ENCODE results near the gene ZNF215. TPM values are rescaled to one million over a fixed set of nuclear protein-coding genes. Genes with fewer than 3 reads are reported as not detected.
A peak's percentile ranks its signal among the peaks of the same experiment; 100 is the strongest.
"Not testable (repeated sequence)": the region's sequence is repeated elsewhere in the genome, so short reads cannot be mapped to it uniquely, and the experiment has no call there.

The ZNF215 gene
- total RNA-seq, 1 experiment from 2014 or later = 1.4 TPM

DNA sequence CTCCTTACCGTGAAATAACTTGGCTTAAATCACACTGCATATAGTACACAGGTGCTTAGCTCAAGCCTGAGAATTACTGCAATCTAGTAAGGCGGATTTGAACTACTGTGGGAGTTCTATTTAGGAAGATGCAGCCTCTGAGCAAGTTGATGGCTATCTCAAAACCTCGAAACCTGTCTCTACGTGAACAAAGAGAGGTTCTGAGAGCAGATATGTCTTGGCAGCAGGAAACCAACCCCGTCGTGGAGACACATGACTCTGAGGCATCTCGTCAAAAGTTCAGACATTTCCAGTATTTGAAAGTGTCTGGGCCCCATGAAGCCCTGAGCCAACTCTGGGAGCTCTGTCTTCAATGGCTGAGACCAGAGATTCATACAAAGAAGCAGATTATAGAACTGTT is 5.9 kb downstream of the ZNF215 start:
- no peak for DNase-seq (ENCODE audit: low read depth)

DNA sequence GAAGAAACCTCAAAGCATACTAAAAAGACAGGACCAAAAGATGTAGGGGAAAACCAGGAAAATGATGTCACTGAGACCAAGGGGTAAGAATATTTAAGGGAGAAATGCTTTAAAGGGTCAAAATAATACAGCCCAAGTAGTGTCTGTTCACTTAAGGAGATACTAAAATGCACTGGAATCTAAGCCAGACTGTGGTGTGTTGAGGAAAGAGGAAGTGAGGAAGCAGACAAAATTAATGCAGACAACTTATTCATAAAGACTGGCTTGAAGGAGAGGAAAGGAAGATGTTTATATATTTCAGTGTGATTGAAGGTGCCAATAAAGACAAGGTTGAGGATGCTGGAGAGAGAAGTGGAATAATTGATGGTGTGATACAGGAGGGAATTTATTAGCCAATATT is 15.7 kb downstream of the ZNF215 start:
- DNase-seq (ENCODE audit: low read depth) = no peak

DNA sequence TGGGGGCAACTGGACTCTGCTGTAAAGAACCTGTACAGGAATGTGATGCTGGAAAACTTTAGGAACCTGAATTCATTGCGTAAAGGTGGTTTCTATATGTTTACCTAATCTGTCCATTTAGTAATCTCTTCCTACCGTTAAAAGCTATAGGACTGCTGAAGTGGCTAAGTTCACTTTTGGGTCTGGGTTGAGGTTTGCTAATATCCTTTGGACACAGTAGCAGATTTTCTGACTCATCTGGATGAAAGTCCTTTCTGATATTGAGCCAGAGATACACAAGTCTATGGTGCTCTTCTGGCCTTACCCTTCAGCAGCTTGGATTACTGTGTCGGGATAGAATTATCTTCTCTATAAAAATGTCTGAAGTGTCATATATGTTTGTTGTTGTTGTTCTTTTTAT is 16.9 kb downstream of the ZNF215 start:
- DNase-seq (ENCODE audit: low read depth) = no peak

DNA sequence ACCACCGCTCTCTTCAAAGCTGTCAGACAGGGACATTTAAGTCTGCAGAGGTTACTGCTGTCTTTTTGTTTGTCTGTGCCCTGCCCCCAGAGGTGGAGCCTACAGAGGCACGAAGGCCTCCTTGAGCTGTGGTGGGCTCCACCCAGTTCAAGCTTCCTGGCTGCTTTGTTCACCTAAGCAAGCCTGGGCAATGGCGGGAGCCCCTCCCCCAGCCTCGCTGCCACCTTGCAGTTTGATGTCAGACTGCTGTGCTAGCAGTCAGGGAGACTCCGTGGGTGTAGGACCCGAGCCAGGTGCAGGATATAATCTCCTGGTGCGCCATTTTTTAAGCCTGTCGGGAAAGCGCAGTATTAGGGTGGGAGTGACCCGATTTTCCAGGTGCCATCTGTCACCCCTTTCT is 28.0 kb downstream of the ZNF215 start:
- not testable (repeated sequence) for DNase-seq (ENCODE audit: low read depth)

DNA sequence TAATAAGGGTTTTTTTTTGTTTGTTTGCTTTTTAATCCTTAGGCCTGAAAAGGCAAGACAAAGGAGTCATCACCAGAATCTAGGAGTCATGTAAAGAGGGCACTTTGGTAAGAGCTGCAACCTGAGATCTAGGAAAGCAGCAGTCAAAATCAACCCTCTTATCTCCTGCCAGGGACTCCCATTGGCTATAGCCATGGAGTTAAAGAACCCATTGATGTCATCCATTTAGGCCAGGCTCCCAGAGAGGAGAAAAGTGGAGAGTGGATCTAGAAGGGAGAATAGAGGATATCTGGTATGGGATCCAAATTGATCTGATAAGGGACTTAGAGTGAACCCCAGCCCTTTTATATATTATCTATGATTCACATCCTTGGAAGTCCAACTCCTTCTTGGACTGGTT is 35.9 kb downstream of the ZNF215 start:
- no peak for DNase-seq (ENCODE audit: low read depth)

DNA sequence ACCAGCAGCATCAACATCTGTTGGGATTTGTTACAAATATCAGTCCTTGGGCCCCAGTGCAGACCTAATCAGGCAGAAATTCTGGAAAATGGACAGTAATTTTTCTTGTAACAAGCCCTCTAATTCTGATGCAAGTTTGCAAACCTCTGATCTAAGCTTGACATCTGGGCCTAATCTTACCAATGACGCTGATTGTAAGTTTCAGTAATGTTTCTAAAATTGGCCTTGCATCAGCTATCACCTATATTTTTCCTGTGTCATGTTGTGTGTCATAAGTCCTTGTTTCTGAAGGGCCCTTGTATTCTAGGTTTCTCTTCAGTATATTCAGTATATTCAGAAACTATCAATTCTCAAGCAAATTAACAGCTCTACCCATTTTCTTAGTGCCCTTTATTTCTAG is 36.4 kb downstream of the ZNF215 start:
- no peak for DNase-seq (ENCODE audit: low read depth)

DNA sequence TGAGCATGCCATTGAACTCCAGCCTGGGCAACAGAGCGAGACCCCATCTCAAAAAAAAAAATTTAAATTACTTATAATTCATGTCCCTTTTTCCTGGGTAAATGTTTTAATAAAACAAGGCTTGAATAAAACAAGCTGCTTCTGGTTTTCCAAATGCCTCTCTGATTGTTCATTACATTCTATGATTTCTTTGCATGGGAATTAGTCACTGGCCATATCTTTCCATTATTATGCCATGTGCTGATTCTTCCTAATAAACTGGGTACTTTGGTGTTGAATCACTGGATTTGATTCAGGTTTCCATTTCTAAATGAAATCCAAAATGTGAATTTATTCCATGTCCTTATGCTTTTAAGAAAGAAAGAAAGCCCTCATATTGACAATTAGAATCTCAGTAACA is 42.6 kb downstream of the ZNF215 start:
- DNase-seq (ENCODE audit: low read depth) = peak; percentile 30

DNA sequence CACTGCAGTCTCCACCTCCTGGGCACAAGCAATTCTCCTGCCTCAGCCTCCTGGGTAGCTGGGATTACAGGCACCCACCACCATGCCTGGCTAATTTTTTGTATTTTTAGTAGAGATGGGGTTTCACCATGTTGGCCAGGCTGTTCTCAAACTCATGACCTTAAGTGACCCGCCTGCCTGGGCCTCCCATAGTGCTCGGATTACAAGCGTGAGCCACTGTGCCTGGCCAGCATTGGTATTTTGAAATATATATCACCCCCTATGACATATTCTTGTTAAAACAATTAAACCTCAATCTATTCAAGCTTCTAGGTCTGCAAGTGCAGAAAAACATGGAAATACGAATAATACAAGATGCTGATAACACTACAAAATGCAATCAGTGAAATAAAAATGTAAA is 43.6 kb downstream of the ZNF215 start:
- peak; percentile 42 for DNase-seq (ENCODE audit: low read depth)

DNA sequence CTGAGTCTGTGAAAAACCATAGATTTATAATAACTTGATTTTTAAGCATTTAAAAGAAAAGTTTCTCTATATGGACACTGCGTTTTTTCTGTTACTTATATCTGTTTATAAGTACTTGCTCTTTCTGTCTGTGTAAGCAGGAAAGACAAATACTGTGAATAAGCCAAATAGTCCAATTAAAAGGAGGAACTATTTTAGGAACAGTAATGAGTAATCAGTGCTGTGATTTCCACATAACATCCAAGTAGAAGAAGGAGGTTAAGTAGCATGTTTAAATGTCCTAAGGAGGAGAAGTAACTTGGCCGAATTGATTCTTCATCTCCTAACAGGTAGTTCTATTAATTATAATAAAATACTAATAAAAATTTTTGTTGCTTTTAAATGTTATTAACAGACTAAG is 53.1 kb downstream of the ZNF215 start:
- peak; percentile 12 for DNase-seq (ENCODE audit: low read depth)

DNA sequence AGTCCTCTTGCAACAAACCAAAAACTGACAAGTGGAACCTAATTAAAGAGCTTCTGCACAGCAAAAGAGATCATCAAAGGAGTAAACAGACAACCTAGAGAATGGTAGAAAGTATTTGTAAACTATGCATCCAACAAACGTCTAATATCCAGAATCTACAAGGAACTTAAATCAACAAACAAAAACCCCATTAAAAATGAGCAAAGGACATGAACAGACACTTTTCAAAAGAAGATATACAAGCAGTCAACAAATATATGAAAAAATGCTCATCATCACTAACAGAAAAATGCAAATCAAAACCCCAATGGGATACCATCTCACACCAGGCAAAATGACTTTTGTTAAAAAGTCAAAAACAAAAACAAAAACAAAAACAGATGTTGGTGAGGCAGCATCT is 60.3 kb downstream of the ZNF215 start:
- DNase-seq (ENCODE audit: low read depth) = no peak

DNA sequence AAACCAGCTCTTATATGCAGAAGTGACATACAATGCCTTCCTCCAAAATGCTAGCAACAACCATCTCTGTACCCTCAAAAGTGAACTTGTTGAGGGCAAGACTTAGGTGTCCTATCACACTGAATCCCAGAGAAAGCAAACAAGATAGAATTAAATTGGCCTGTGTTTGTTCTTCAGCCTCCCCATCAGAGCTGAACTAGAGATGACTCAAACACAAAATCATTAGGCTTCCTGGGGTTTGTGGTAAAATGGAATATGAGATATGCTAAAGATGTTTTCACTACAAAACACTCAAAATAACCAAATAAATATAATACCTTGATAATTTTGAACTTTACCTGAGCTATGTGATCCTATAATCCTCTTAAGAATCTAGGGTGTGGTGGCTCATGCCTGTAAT is 62.3 kb downstream of the ZNF215 start:
- peak; percentile 12 for DNase-seq (ENCODE audit: low read depth)

DNA sequence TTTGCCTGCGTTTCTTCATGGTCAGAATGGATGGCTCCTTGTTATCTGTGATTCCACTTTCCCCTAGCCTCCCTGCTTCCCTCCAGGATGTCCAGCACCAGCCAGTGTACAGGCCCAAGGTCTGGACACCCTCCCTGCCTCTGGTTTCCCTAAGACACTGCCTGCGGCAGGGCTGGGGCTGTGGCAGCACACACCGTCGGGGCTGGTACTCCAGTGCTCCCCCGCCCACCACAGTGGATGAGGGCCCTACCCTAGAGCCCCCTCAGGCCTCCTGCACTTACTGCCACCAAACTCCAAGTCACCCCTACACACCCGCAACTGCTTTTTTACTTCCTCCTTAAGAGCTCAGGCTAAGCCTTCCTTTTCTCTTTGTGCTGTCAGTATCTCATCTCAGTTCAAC is 65.0 kb downstream of the ZNF215 start:
- no peak for DNase-seq (ENCODE audit: low read depth)

DNA sequence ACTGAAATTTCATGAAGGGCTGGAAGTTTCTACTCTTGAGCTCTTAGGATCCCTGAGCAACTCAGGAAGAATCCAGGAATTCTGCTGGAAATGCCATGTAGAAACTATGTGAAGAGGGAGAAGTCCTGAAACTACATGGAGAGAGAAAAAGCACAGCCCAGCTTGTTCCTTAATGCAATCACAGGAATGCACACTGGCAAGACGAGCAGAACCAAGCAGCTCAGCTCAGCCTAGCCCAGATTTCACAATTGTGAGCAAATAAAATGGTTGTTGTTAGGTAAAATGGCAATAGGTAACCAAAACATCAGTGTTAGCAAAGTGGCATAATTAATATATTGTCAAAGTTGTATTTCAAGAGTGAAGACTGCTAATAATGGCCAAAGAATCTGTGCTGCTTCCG is 65.8 kb downstream of the ZNF215 start:
- no peak for DNase-seq (ENCODE audit: low read depth)

DNA sequence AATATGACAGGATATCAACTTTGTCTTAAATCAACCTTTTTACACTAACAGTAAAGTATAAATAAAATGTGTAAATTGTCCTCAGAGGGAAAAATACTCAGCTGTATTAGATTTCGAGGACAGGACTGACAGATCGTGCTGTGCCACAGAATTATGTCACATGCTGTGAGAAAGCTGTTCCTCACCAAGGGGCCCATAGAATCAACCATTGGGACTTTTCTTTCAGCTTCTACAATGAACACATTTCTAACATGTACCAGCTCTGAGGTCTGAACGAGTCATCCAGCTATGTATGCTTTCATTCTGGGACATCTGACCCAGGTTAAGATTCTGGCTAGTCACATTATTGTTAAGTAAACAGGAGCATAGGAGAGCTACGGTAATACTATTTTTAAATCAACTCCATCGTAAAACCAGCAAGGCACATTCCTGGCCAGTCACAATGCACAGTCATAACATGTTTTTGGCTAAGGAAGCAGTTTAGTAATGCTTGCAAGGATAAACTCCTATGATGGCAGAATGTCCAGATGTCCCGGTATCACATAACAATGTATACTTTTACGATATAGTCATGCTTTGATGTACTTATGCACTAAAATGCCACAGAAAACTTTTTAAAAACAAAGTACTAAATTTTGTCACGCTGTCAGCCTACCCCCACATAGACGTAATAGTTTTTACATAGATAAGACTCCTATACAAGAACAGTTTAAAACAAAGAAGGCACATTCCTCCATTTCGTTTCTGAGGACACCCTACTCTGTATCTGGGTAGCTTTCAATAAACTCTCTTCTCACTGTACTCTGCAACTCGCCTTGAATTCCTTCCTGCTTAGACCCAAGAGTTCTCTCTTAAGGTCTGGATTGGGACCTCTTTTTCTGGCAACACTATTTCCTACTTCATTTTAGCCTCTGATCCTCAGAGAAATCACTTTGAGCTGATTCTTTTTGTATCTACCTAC is 66.5 kb downstream of the ZNF215 start:
- DNase-seq (ENCODE audit: low read depth) = peak; percentile 61

DNA sequence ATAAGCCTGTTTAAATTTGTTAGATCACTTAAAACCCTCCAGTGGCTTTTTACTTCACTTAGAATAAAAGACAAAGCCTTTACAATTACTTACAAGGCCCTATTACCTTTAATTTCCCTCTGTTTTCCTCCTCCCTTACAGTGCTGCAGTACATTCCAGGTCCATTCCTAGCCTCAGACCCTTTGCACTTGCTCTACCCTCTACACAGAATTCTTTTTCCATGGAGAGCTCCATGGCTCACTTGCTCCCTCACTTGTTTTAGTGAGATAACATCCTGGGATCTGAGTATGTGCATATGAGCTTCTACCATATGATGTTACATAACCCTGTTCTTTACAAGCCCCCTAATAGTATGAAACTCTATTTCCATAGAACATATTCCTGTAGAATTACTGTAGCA is 69.5 kb downstream of the ZNF215 start:
- DNase-seq (ENCODE audit: low read depth) = no peak

DNA sequence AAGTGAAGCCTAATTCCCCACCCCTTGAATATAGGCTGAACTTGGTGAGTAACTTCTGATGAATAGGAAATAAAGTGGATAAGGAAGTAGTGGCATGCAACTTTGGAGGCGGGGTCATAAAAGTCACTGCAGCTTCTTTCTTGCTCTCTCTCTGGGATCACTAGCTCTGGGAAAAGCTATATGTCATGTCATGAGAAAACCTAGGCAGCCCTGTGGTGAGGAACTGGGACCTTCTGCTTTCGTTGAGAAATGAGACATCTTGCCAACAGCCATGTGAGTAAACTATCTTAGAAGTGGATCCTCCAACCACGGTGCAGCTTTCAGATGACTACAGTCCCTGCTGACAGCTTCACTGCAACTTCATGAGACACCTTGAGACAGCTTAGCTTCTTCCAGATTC is 78.3 kb downstream of the ZNF215 start:
- DNase-seq (ENCODE audit: low read depth) = peak; percentile 49

Other genes with a start within 250 kb of the ZNF215 start
- 98.6 and 427 TPM in 2 replicates for gene MRPL17, start 243.1 kb upstream of the ZNF215 start, total RNA-seq (2014; rRNA removed)
- 0.19 TPM in 1 of 2 replicates, not detected in the other for gene OR2AG2, start 154.4 kb upstream of the ZNF215 start, total RNA-seq (2014; rRNA removed)
- not detected in 2 replicates for gene OR2AG1, start 143.4 kb upstream of the ZNF215 start, total RNA-seq (2014; rRNA removed)
- not detected in 2 replicates for gene OR6A2, start 126.7 kb upstream of the ZNF215 start, total RNA-seq (2014; rRNA removed)
- gene OR10A5, start 80.7 kb upstream of the ZNF215 start, total RNA-seq (2014; rRNA removed) = not detected in 2 replicates
- not detected in 2 replicates for gene OR10A2, start 63.4 kb upstream of the ZNF215 start, total RNA-seq (2014; rRNA removed)
- not detected in 2 replicates for gene OR10A4, start 49.8 kb upstream of the ZNF215 start, total RNA-seq (2014; rRNA removed)
- not detected in 2 replicates for gene OR2D2, start 33.9 kb upstream of the ZNF215 start, total RNA-seq (2014; rRNA removed)
- not detected in 2 replicates for gene OR2D3, start 5.4 kb upstream of the ZNF215 start, total RNA-seq (2014; rRNA removed)
- gene ZNF214, start 93.9 kb downstream of the ZNF215 start, total RNA-seq (2014; rRNA removed) = 1.1 and 1.5 TPM in 2 replicates
- gene NLRP14, start 94.1 kb downstream of the ZNF215 start, total RNA-seq (2014; rRNA removed) = not detected in 2 replicates
- not detected in 2 replicates for gene RBMXL2, start 162.6 kb downstream of the ZNF215 start, total RNA-seq (2014; rRNA removed)